ENCODE data around the gene STRIP2. TPM values are rescaled to one million over a fixed set of nuclear protein-coding genes. Genes with fewer than 3 reads are reported as not detected.

STRIP2 gene
- total RNA-seq, 1 experiment from 2014 or later: 6.5 TPM

- Mint-ChIP-seq H3K27ac (ENCODE audit: unreplicated experiment) (no peak overlapping the region), H3K36me3 (ENCODE audit: insufficient read depth, unreplicated experiment) (no peaks in the 10 kb centered on the region), H3K27me3 (ENCODE audit: insufficient read depth, unreplicated experiment) (no peaks in the 10 kb centered on the region), H3K9me3 (ENCODE audit: unreplicated experiment) (no peaks in the 10 kb centered on the region), H3K4me1 (ENCODE audit: low read depth, unreplicated experiment) (no peaks in the 10 kb centered on the region), H3K4me3 (ENCODE audit: unreplicated experiment) (no peak overlapping the region)
- Histone ChIP-seq H3K4me3 (ENCODE audit: low read depth, low read length) (no peak overlapping the region), H3K9me3 (no peaks in the 10 kb centered on the region), H3K4me1 (no peaks in the 10 kb centered on the region), H3K27me3 (replicated peaks; ENCODE audit: control insufficient read depth, insufficient read depth, low read length) (no peaks in the 10 kb centered on the region), H3K36me3 (ENCODE audit: control insufficient read depth, insufficient read depth, low read length) (no peaks in the 10 kb centered on the region; the same call in 1 of the 2 replicates)
- CTCF ChIA-PET: interaction anchor here (1.2 kb wide), 1 partner anchor 96 kb away, joined by 4 read pairs; no protein-coding TSS in a partner anchor
- POLR2A ChIA-PET: no interaction called here
- no TSS peak for BruUV-seq (replicated peaks)
- no peak for DNase-seq
- TF ChIP-seq, protein P1, sequence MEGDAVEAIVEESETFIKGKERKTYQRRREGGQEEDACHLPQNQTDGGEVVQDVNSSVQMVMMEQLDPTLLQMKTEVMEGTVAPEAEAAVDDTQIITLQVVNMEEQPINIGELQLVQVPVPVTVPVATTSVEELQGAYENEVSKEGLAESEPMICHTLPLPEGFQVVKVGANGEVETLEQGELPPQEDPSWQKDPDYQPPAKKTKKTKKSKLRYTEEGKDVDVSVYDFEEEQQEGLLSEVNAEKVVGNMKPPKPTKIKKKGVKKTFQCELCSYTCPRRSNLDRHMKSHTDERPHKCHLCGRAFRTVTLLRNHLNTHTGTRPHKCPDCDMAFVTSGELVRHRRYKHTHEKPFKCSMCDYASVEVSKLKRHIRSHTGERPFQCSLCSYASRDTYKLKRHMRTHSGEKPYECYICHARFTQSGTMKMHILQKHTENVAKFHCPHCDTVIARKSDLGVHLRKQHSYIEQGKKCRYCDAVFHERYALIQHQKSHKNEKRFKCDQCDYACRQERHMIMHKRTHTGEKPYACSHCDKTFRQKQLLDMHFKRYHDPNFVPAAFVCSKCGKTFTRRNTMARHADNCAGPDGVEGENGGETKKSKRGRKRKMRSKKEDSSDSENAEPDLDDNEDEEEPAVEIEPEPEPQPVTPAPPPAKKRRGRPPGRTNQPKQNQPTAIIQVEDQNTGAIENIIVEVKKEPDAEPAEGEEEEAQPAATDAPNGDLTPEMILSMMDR (IDR thresholded peaks at IDR 0.05; ENCODE audit: insufficient read depth in 1 of 2, low read depth in 1 of 2, low read length in 1 of 2, severe bottlenecking in 1 of 2, unreplicated experiment in 1 of 2): no peak
- intact Hi-C loops (cut with micrococcal nuclease; ENCODE audit: unreplicated experiment): no loop called here
Measured at GRCh38 chr7:129464194-129464593, 30.0 kb downstream of the STRIP2 start.

DNA sequence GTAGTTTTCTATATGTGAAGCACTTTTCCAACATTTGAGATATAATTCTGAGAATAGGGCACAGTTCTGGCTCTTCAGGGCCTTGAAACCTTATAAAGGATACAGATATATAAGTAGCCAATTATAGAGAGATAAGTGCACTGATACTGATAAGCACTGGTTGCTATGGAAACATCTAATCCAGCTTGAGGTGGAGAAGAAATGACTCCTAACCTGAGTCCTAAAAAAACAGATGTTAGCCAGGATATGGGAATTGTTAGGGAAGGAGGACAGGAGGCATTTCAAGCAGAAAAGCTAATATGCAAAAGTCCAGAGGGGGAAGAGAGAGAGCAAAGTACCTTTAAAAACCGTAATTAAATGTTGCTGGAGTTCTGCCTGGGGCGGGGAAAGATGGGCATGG, 30.8 kb downstream of the STRIP2 start:
- TF ChIP-seq, protein P1 (IDR thresholded peaks at IDR 0.05; ENCODE audit: insufficient read depth in 1 of 2, low read depth in 1 of 2, low read length in 1 of 2, severe bottlenecking in 1 of 2, unreplicated experiment in 1 of 2): no peak
- H3K4me1 Mint-ChIP-seq (ENCODE audit: low read depth, unreplicated experiment): no peaks in the 10 kb centered on the region
- no peaks in the 10 kb centered on the region for H3K36me3 Mint-ChIP-seq (ENCODE audit: insufficient read depth, unreplicated experiment)
- ChIA-PET POLR2A (no interaction called here), CTCF (interaction anchor here (0.5 to 1.2 kb wide), 2 partner anchors 66 to 97 kb away, joined by 4 to 8 read pairs; no protein-coding TSS in a partner anchor)
- H3K9me3 Mint-ChIP-seq (ENCODE audit: unreplicated experiment): no peaks in the 10 kb centered on the region
- H3K27me3 Mint-ChIP-seq (ENCODE audit: insufficient read depth, unreplicated experiment): no peaks in the 10 kb centered on the region
- no peaks in the 10 kb centered on the region for H3K9me3 ChIP-seq
- no peak overlapping the region for H3K4me3 Mint-ChIP-seq (ENCODE audit: unreplicated experiment)
- intact Hi-C loops (cut with micrococcal nuclease; ENCODE audit: unreplicated experiment): no loop called here
- H3K36me3 ChIP-seq (ENCODE audit: control insufficient read depth, insufficient read depth, low read length): no peaks in the 10 kb centered on the region; the same call in 1 of the 2 replicates
- BruUV-seq (replicated peaks): no TSS peak
- no peak for DNase-seq
- H3K27me3 ChIP-seq (replicated peaks; ENCODE audit: control insufficient read depth, insufficient read depth, low read length): no peaks in the 10 kb centered on the region
- H3K4me1 ChIP-seq: no peaks in the 10 kb centered on the region
- no peak overlapping the region for H3K4me3 ChIP-seq (ENCODE audit: low read depth, low read length)
- H3K27ac Mint-ChIP-seq (ENCODE audit: unreplicated experiment): no peak overlapping the region

GRCh38 chr7:129466796-129467195, 32.6 kb downstream of the STRIP2 start:
- Histone ChIP-seq H3K36me3 (ENCODE audit: control insufficient read depth, insufficient read depth, low read length) (no peaks in the 10 kb centered on the region), H3K4me1 (no peaks in the 10 kb centered on the region), H3K9me3 (no peaks in the 10 kb centered on the region), H3K4me3 (ENCODE audit: low read depth, low read length) (no peak overlapping the region), H3K27me3 (replicated peaks; ENCODE audit: control insufficient read depth, insufficient read depth, low read length) (no peaks in the 10 kb centered on the region)
- no peaks in the 10 kb centered on the region for H3K4me1 Mint-ChIP-seq (ENCODE audit: low read depth, unreplicated experiment)
- no TSS peak for BruUV-seq (replicated peaks)
- POLR2A ChIA-PET: no interaction called here
- no peak overlapping the region for H3K4me3 Mint-ChIP-seq (ENCODE audit: unreplicated experiment)
- no peaks in the 10 kb centered on the region for H3K9me3 Mint-ChIP-seq (ENCODE audit: unreplicated experiment)
- intact Hi-C loops (cut with micrococcal nuclease; ENCODE audit: unreplicated experiment): no loop called here
- H3K36me3 Mint-ChIP-seq (ENCODE audit: insufficient read depth, unreplicated experiment): no peaks in the 10 kb centered on the region
- H3K27ac Mint-ChIP-seq (ENCODE audit: unreplicated experiment): no peak overlapping the region
- H3K27me3 Mint-ChIP-seq (ENCODE audit: insufficient read depth, unreplicated experiment): no peaks in the 10 kb centered on the region
- DNase-seq: no peak
- CTCF ChIA-PET: interaction anchor here (1.5 kb wide), 1 partner anchor 33 kb away, joined by 4 read pairs; the partner anchor contains the start of gene STRIP2
- TF ChIP-seq, protein P1 (IDR thresholded peaks at IDR 0.05; ENCODE audit: insufficient read depth in 1 of 2, low read depth in 1 of 2, low read length in 1 of 2, severe bottlenecking in 1 of 2, unreplicated experiment in 1 of 2): no peak
